NB4 (cell line): ENCODE measurements around the gene FSTL3.

Experiments used
- DNase-seq: peaks from one replicate; pipeline ENCODE4 v3.0.0; 2010; ENCODE audit warnings: low read depth
- H3K4me3 ChIP-seq: one replicate; pipeline ENCODE4 v1.5.1; 2011; ENCODE audit warnings: mild to moderate bottlenecking, low read depth, low read length, moderate library complexity
- CTCF ChIP-seq: IDR thresholded peaks from one replicate; pipeline ENCODE4 v1.5.1; 2012; ENCODE audit warnings: low read depth, low read length
- MAX ChIP-seq: IDR thresholded peaks from 2 replicates; pipeline ENCODE4 v1.6.1; 2011; ENCODE audit warnings: low read depth, low read length
- MYC ChIP-seq: IDR thresholded peaks from 2 replicates; pipeline ENCODE4 v1.6.1; 2011; ENCODE audit warnings: low read depth, low read length
- POLR2A ChIP-seq: IDR thresholded peaks from 2 replicates; pipeline ENCODE4 v1.6.1; 2011; ENCODE audit warnings: mild to moderate bottlenecking; ENCODE audit not compliant: insufficient read length; ENCODE audit errors: extremely low read depth

FSTL3 gene

GRCh38 chr19:719636-720344 is 43.6 kb downstream of the FSTL3 start:
- no peak overlapping the region for H3K4me3 ChIP-seq
- TF ChIP-seq POLR2A (no peak), MYC (no peak), MAX (no peak), CTCF (no peak)
- DNase-seq: no peak

GRCh38 chr19:720345-721160 is 44.4 kb downstream of the FSTL3 start:
- TF ChIP-seq MAX (no peak), POLR2A (no peak), CTCF (no peak), MYC (no peak)
- H3K4me3 ChIP-seq: no peak overlapping the region
- DNase-seq: no peak

GRCh38 chr19:722553-723101 is 46.4 kb downstream of the FSTL3 start:
- no peak overlapping the region for H3K4me3 ChIP-seq
- TF ChIP-seq MYC: no peak
- no peak for TF ChIP-seq MAX
- TF ChIP-seq POLR2A: no peak
- no peak for TF ChIP-seq CTCF
- peak; percentile 64 for DNase-seq

GRCh38 chr19:723247-723646 is 47.1 kb downstream of the FSTL3 start:
- no peak overlapping the region for H3K4me3 ChIP-seq
- no peak for TF ChIP-seq MAX
- no peak for TF ChIP-seq POLR2A
- no peak for TF ChIP-seq MYC
- no peak for TF ChIP-seq CTCF
- DNase-seq: no peak

GRCh38 chr19:723714-724113 is 47.5 kb downstream of the FSTL3 start:
- TF ChIP-seq POLR2A (no peak), MAX (no peak), MYC (no peak), CTCF (no peak)
- no peak for DNase-seq
- H3K4me3 ChIP-seq: no peak overlapping the region
